Peyer's patch (tissue), 4 donors: ENCODE results near the gene HDAC4.

Experiments
- CTCF ChIP-seq, 6 experiments: fragments of 450-650 bp in 4 of 6; fragments of 200-600 bp in 2 of 6; sonication (generic) in 1 of 6; IDR thresholded peaks; one replicate each; pipeline ENCODE4 v1.5.1; 2017 to 2019; ENCODE audit warnings: antibody characterized with exemption in 6 of 6, mild to moderate bottlenecking in 3 of 6, moderate library complexity in 1 of 6
- POLR2A ChIP-seq, 2 donors: fragments of 450-650 bp; IDR thresholded peaks; one replicate each; pipeline ENCODE4 v1.5.1; 2017; ENCODE audit warnings: antibody characterized with exemption in 2 of 2, mild to moderate bottlenecking in 2 of 2, moderate library complexity in 2 of 2

GRCh38 chr2:239064891-239065290, 335.9 kb downstream of the HDAC4 start:
- TF ChIP-seq POLR2A (IDR thresholded peaks at IDR 0.05) = no peak
- TF ChIP-seq CTCF (IDR thresholded peaks at IDR 0.05) = no peak
